EH (cell line): ENCODE measurements around the gene MEIS1.

ENCODE experiments used
- DNase-seq: peaks from one replicate; pipeline ENCODE4 v3.0.0-alpha.2; 2015; ENCODE audit warnings: low read depth

MEIS1 gene

GRCh38 chr2:66580166-66581049 is 145.5 kb downstream of the MEIS1 start:
- no peak for DNase-seq

GRCh38 chr2:66581339-66582103 is 146.6 kb downstream of the MEIS1 start:
- peak; percentile 62 for DNase-seq

- no peak for DNase-seq
Observed at GRCh38 chr2:66582104-66582986, 147.4 kb downstream of the MEIS1 start.

GRCh38 chr2:66582987-66583880 is 148.3 kb downstream of the MEIS1 start:
- DNase-seq: no peak

- DNase-seq: no peak
Observed at GRCh38 chr2:66583881-66584280, 149.0 kb downstream of the MEIS1 start.

GRCh38 chr2:66585587-66585986 is 150.7 kb downstream of the MEIS1 start:
- no peak for DNase-seq

GRCh38 chr2:66587216-66587615 is 152.3 kb downstream of the MEIS1 start:
- DNase-seq: peak; percentile 50

GRCh38 chr2:66594001-66594400 is 159.1 kb downstream of the MEIS1 start:
- DNase-seq: no peak

- no peak for DNase-seq
Observed at GRCh38 chr2:66595556-66595955, 160.6 kb downstream of the MEIS1 start.

- DNase-seq: peak; percentile 48
Observed at GRCh38 chr2:66596256-66596655, 161.3 kb downstream of the MEIS1 start.

GRCh38 chr2:66601624-66602023 is 166.7 kb downstream of the MEIS1 start:
- DNase-seq: no peak

GRCh38 chr2:66602341-66602740 is 167.4 kb downstream of the MEIS1 start:
- DNase-seq: peak; percentile 19

- no peak for DNase-seq
Observed at GRCh38 chr2:66604326-66604725, 169.4 kb downstream of the MEIS1 start.

GRCh38 chr2:66604976-66605375 is 170.1 kb downstream of the MEIS1 start:
- DNase-seq: no peak

GRCh38 chr2:66607152-66607551 is 172.2 kb downstream of the MEIS1 start:
- no peak for DNase-seq
